Nephron (organoid): ENCODE results near the gene DPP7.

Experiments
- H3K27ac Mint-ChIP-seq, 3 experiments: 2 replicates each; pipeline ENCODE4 v1.8.0; 2020; ENCODE audit warnings: mixed read lengths in 3 of 3, mild to moderate bottlenecking in 2 of 3, moderate library complexity in 1 of 3
- H3K27me3 Mint-ChIP-seq: 2 replicates; pipeline ENCODE4 v1.8.0; 2021; ENCODE audit warnings: low read depth, mild to moderate bottlenecking, moderate library complexity, mixed read lengths
- H3K36me3 Mint-ChIP-seq: 2 replicates; pipeline ENCODE4 v1.8.0; 2020; ENCODE audit warnings: low read depth, mixed read lengths
- H3K4me1 Mint-ChIP-seq: 2 replicates; pipeline ENCODE4 v1.8.0; 2020; ENCODE audit warnings: mixed read lengths
- H3K4me3 Mint-ChIP-seq, 3 experiments: 2 replicates each; pipeline ENCODE4 v1.8.0; 2020; ENCODE audit warnings: mild to moderate bottlenecking in 3 of 3, mixed read lengths in 3 of 3, moderate library complexity in 2 of 3
- H3K9me3 Mint-ChIP-seq: 2 replicates; pipeline ENCODE4 v1.8.0; 2020; ENCODE audit warnings: mixed read lengths
- TF ChIP-seq, protein P1 (sequence below), 3 experiments: fragments of 200-600 bp; sonication (generic); IDR thresholded peaks; one replicate each; pipeline ENCODE4 v1.5.0; 2021; ENCODE audit warnings: antibody characterized with exemption in 3 of 3; ENCODE audit not compliant: unreplicated experiment in 3 of 3

The DPP7 gene

DNA sequence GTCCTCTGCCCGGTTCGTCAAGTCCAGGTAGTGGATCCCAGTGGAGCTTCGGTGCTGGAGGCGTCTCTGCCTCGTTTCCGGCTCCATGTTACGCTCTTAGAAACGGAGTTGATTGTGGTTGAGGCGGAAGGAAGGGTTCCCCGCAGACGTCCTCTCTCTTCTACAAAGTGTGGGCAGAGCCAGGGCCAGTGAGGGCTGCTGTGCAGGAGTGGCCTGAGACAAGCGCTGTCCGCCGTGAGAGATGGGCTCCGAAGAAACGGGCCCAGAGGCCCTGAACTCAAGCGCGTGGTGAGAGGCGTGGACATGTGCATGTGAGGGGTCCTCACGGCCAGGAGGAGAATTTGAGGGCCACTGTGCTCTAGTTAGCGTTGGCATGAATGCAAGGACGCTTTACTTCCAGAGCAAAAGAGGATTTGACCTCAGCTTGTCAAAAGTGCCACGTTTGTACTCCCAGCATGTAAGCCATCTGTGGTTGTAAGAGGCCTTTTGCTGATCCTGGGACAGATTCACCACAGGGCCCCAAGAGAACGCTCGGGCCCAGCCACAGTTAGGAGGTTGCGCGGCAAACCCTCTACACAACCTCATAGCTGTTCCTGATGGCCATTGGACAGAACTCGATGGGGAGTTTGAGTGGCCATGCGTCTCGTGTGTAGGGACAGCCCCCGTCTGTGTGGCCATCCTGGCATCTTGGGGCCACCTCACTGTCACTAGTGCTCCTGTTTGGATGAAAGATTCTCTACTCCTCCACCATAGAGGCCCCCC, 17.6 kb downstream of the DPP7 start:
- Mint-ChIP-seq H3K4me3 (no peak overlapping the region), H3K36me3 (peaks cover 24% of the 10 kb centered on the region), H3K27me3 (no peaks in the 10 kb centered on the region), H3K9me3 (no peaks in the 10 kb centered on the region), H3K4me1 (no peaks in the 10 kb centered on the region), H3K27ac (no peak overlapping the region)
- TF ChIP-seq, protein P1, sequence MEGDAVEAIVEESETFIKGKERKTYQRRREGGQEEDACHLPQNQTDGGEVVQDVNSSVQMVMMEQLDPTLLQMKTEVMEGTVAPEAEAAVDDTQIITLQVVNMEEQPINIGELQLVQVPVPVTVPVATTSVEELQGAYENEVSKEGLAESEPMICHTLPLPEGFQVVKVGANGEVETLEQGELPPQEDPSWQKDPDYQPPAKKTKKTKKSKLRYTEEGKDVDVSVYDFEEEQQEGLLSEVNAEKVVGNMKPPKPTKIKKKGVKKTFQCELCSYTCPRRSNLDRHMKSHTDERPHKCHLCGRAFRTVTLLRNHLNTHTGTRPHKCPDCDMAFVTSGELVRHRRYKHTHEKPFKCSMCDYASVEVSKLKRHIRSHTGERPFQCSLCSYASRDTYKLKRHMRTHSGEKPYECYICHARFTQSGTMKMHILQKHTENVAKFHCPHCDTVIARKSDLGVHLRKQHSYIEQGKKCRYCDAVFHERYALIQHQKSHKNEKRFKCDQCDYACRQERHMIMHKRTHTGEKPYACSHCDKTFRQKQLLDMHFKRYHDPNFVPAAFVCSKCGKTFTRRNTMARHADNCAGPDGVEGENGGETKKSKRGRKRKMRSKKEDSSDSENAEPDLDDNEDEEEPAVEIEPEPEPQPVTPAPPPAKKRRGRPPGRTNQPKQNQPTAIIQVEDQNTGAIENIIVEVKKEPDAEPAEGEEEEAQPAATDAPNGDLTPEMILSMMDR (IDR thresholded peaks at IDR 0.05; ENCODE audit: unreplicated experiment in 3 of 3) = no peak

DNA sequence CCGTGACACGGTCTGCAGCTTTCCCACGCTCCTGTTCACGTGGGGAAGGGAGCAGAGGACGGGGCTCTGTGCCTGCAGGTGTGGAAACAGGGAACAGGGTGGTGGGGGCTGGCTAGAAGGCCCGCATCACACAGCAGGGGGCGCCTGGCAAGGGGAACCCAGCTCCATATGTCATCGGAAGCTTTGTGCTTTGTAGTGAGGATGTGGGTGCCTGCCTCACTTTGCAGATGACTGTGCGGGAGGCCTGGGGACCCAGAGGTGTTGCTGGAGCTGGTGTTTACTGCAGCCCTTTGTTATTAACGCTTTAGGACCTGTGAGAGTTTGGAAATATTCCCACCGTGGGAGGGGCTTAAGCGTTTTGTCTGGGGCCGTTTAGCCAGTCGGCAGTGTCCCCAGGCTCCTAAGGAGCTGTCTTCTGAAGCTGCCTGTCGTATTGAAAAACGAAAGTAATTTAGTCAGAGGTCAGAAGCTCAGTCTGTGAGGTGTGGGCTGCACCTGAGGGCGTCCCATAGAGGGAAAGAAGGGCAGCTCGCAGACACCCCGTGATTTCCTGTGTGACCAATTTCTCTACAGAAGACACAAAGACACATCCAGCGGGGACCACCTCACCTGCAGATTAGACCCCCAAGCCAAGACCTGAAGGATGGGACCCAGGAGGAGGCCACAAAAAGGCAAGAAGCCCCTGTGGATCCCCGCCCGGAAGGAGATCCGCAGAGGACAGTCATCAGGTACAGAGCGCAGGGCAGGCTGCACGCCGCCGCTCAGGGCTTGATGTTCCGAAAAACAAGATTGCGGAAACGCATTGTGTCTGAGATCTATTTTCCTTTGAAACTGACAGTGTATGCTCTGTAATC, 18.6 kb downstream of the DPP7 start:
- TF ChIP-seq, protein P1 (IDR thresholded peaks at IDR 0.05; ENCODE audit: unreplicated experiment in 3 of 3) = no peak
- Mint-ChIP-seq H3K9me3 (no peaks in the 10 kb centered on the region), H3K4me3 (no peak overlapping the region), H3K27ac (no peak overlapping the region), H3K36me3 (peaks cover 28% of the 10 kb centered on the region), H3K4me1 (no peaks in the 10 kb centered on the region), H3K27me3 (no peaks in the 10 kb centered on the region)

DNA sequence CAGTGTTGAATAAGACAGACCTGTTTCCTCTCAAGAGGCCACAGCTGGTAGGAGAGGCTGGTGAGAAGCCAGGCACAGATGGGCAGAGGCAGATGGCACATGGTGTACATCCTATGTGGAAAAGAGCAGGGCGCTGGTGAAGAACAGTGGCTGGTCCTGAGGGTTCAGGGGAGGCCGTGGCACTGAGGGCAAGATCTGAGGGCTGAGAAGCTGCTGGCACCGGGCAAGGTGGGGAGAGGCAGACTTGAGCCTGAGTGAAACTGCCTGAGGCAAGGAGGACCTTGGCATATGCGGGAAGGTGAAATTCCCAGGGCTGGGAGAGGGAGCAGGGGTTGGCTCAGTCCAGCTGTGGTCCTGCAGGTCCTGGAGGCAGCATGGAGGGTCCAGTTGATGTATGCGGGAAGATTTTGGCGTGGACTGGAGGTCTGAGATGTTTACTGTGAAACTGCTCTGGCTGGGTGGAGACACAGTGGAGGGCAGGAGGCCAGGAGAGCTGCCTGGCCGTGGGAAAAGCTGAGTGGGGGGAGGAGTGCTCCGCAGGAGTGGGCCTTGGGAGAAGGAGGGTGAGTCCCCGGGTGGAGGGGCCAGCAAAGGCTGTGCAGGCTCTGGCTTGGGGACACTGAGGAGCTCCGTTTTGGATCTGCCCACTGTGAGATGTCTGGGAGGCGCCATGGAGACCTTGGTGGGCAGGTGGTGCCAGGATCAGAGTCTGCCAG, 25.1 kb downstream of the DPP7 start:
- Mint-ChIP-seq H3K36me3 (peaks cover 25% of the 10 kb centered on the region), H3K4me3 (peak overlapping the region in 2 of 3 experiments; percentile 38 to 47)

DNA sequence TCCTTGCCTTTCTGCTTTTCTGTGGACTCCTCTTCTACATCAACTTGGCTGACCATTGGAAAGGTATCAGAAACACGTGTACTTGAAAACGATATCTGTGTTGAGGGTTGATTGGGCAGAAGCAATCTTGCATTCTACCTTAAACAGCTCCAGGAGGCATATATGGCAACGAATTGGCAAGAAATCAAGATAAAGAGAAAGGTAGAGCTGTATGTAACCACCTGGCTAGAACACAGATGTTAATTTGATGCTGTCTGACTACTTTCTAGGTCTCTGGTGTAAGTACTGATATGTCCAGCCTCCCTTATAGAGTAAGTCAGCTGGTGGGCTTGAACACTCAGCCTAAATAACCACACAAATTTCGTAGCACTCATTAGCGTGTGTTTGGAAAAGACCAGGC, 26.4 kb downstream of the DPP7 start:
- Mint-ChIP-seq H3K4me1 (peaks cover 26% of the 10 kb centered on the region), H3K36me3 (peaks cover 21% of the 10 kb centered on the region), H3K4me3 (peak overlapping the region; percentile 89 to 94 (median 91)), H3K9me3 (no peaks in the 10 kb centered on the region), H3K27me3 (peaks cover 13% of the 10 kb centered on the region), H3K27ac (peak overlapping the region; percentile 5 to 89 (median 79))
- TF ChIP-seq, protein P1 (IDR thresholded peaks at IDR 0.05; ENCODE audit: unreplicated experiment in 3 of 3) = no peak

More for the DNA sequence above, 25.1 kb downstream of the DPP7 start:
- peaks cover 7% of the 10 kb centered on the region for H3K27me3 Mint-ChIP-seq
- TF ChIP-seq, protein P1 (IDR thresholded peaks at IDR 0.05; ENCODE audit: unreplicated experiment in 3 of 3) = no peak
- H3K9me3 Mint-ChIP-seq = no peaks in the 10 kb centered on the region
- H3K4me1 Mint-ChIP-seq = peaks cover 26% of the 10 kb centered on the region
- H3K27ac Mint-ChIP-seq = no peak overlapping the region

DNA sequence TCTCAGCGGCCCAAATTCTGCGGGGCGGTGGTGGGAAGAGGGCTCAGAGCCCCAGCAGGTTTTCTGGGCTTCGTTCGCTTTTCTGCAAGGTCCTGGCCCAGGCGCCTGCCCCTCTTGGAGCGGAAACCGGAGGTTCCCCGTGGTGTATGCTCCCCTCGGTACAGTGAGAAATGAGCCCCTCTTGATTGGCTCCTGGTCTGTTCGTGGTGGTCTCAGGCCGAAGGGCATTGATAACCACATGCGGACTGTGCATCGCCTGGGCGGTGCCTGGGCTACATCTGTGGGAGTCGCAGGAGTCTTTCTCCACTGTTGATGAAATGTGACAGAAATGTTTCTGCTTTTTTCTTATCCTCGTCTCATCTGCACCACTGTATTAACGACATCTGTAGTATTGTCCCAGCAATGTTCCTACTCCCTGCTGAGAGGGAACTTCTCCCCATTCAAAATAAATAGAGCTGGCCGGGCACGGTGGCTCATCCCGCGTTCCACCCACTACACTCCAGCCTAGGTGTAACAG, 27.1 kb downstream of the DPP7 start:
- Mint-ChIP-seq H3K27me3 (peaks cover 14% of the 10 kb centered on the region), H3K4me1 (peaks cover 26% of the 10 kb centered on the region), H3K4me3 (peak overlapping the region; percentile 89 to 94 (median 91)), H3K9me3 (no peaks in the 10 kb centered on the region), H3K36me3 (peaks cover 15% of the 10 kb centered on the region), H3K27ac (peak overlapping the region; percentile 5 to 89 (median 79))
- TF ChIP-seq, protein P1 (IDR thresholded peaks at IDR 0.05; ENCODE audit: unreplicated experiment in 3 of 3) = no peak
